DMS53 treated with DMSO at 0.1 percent for 48 hours (cell line): ENCODE results near the gene MYH13.

ENCODE experiments used
- DNase-seq: peaks from one replicate; lab custom pipeline; 2025; ENCODE audit not compliant: unreplicated experiment; lab: John Stamatoyannopoulos, UW

MYH13 gene

DNA sequence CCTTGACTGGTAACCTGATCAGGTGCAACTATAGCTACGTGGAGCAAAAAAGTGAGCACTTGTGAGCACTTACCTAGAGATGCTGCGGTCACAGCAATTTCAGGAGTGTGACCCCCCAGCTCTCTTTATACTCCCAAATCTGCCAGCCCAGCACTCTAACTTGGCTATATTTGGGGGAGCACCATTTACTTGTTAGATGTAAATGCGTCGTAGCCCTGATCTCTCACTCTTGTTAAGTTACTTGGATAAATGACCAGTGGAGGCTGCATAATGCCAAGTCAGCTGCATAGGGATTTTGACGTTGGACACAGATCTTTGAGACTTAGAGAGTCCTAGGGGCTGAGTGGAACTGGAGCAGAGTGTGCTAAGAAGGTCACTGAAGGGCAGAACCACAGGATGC is at the start of gene MYH13:
TSS of gene MYH13 (minus strand) at position 101 of the 400 bp plus-strand sequence. CDS start 8,476 bp downstream, outside the sequence.
- no peak for DNase-seq

DNA sequence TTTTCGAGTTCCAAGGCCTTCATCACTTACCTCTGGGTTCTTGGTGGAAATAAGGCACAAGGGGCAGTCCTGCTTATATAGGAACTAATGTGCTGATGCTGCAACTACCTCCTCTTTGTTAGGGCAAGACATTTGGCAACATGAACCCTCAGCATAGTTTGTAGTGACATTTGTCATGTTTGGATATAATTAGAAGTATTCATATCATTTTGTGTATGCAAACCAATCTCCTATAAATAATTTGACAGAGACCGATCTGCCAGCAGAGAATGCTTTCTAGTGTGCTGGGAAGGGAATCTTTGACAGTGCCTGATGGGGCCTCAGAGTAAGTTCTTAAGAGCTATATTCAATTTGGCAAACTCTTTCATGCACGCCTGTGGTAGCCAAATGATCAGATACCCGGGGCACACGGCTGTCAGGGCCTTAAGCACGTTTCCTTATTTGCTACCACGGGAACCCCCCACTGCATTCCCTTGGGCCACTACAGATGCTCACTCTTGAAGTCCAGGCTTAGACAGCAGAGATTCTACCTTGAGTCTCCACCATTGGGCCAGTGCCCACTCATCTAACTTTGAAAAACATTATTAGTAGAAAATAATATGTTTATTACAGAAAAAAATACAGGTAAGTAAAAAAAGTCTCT is 49.2 kb upstream of the MYH13 start, which contains the start of gene MYH8:
TSS of gene MYH8 (minus strand) at position 51 of the 643 bp plus-strand sequence. CDS start 1,723 bp downstream, outside the sequence.
- DNase-seq: no peak

DNA sequence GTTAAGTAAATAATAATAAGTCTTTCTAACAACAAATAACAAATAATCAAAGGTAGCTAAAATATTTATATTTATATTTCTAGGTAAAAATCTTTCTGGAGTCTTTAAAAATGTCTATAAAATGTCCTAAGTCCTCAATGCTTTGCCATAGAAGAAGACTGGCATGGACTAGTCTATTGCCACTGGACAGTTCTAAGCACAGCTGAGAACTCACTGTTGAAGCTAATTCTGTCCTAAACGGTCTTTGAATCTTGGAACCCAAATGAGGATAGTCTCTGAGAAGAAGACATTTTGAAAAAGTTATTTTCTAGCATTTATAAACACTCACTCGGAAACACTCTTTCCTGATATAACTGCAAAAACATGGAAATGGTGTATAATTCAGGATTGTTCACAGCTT is 48.4 kb upstream of the MYH13 start:
- no peak for DNase-seq

DNA sequence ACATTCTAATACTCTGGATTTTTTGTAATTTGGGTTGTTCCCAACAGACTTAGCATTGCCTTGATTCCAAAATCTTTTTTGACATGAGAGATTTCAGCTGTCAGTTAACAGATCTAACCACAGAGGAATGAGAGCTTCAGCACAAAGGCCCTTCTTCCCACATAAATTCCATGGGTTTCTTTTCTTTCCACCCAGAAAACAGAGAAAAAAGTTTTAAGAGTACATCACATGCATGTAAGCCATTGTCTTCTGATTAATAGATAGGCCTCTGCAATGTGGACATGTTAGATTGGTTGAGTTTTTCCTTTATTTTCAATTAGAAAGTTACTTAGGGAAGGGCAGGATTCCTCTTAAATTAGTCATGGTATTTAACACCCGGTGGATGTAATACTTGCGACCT is 48.0 kb upstream of the MYH13 start:
- DNase-seq: no peak

DNA sequence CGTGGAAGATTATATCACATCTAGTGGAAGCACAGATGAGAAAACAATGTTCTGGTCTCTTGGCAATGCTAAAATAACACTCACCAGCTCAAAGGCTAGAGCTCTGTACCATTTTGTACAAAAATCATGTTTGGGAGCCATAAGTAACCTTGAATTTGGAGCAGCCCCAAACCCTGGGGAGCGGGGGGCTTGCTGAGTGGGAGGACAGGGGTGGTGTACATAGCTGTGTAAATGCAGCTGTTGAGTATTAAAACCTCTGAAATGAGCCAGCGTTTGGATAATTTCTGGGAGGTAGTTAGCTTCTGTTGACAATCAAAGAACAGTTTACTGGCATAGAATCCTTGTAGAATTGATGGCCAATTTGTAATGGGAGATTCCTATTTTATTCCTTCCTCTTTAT is 44.6 kb upstream of the MYH13 start:
- DNase-seq: no peak

DNA sequence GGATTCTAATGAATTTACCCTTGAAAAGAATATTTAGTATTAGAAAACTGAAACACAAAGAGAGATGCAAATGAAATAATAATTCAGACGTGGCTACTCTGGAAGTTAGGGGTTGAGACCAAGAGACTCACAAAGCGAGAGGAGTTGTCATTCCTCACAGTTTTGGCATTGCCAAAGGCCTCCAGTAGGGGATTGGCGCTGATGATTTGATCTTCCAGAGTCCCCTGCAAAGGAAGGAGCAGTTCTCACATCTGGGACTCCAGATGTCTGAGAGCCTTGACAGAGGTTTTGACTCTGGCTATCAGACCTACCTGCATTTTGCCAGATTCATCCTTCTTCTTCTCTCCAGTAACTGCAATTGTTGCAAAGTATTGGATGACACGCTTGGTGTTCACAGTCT is 42.4 kb upstream of the MYH13 start:
- DNase-seq: no peak

DNA sequence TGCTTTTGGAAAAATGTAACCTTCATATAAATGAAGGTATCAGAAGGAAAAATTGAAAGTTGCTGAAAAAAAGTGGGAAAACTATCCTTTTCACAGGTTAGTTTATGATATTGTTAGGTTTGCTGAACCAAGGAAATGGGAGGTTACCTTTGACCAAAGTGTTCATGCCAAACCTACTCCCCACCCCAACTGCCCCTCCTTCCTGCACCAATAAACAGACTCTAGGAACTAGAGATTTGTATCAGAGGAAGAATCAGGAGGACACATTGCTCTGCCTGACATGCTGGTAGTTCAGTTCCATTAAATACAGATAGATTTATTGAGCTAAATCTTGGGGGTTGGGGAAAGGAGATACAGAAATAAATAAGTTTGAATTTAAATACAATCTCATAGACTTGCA is 30.8 kb upstream of the MYH13 start:
- DNase-seq: no peak

DNA sequence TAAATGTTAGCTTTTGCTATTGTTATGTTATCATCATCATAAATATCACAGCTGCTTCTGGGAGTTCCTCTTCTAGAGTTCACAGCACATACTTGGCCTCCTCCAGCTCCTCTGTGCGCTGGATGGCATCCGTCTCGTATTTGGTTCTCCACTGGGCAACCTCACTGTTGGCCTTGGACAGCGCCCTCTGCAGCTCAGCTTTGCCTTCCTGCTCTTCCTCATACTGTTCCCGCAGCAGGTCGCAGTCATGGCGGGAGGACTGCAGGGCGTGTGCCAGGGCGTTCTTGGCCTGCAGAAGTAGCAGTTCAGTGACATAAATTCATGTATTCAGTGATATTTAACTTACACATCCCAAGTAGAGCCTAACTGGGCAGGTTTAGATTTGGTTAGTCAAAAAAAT is 25.5 kb upstream of the MYH13 start:
- DNase-seq: no peak

DNA sequence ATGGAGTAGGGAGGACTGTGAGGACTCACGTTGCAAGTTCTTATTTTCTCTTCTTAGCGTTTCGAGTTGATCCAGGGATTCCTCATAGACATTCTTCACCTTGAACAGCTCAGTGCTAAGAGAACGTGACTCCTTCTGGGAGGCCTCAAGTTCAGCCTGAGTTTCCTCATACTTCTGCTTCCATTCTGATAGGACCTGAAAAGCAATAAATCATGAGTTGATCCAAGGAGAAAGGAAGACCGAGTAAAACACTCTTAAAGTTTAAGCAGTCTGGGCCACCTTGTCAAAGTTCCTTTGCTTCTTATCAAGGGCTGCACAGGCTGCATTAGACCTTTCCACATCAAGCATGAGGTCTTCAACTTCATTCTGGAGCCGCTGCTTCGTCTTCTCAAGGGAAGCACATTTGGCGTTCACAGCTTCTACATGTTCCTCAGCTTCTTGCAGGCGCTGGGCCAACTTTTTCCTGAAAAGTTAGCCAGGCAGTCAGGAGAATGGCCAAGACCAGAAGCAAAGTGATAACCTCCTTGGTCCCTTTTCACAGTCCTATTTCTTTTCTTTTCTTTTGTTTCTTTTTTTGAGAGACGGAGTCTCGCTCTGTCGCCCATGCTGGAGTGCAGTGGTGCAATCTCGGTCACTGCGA is 23.8 kb upstream of the MYH13 start:
- no peak for DNase-seq

DNA sequence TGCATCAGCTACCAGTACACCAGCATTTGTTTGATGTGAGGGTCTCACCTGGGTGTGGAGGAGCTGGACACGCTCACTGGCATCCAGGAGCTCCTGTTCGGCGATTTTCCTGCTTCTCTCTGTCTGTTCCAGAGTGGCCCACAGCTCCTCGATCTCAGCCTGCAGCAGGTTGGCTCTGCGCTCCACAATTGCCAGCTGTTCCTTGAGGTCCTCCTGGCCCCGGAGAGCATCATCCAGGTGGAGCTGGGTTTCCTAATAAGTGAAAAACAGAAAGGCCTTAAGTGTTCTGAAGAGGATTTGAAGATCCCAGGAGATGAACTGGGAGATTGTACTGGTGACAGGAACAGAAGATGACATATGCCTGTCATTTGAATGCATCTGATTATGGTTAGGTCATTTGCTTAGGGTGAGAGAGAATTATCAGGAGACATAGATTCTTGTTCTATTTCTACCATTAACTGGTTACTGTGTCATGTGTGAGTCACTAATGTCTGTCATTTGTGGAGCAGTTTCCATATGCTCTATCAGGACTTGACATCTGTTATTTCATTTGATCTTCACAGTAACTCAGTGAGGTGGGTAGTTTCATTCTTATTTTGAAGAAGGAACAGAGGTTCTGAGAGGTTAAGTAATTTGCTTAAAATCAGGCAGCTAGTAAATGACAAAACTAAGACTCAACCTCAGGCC is 21.5 kb upstream of the MYH13 start:
- DNase-seq: no peak

DNA sequence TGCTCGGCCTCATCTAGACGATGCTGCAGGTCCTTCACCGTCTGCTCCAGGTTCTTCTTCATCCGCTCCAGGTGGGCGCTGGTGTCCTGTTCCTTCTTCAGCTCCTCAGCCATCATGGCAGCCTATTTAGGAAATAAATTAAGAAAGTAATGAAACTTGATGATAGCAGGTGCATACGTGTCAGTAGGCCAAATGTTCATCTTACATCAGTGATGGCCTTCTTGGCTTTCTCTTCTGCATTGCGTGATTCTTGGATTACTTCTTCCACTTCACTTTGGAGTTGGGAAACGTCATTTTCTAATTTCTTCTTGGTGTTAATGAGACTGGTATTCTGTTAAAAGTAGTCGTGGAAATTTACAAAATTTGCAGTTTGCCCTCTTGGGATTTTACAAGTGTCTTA is 20.1 kb upstream of the MYH13 start:
- DNase-seq: no peak

DNA sequence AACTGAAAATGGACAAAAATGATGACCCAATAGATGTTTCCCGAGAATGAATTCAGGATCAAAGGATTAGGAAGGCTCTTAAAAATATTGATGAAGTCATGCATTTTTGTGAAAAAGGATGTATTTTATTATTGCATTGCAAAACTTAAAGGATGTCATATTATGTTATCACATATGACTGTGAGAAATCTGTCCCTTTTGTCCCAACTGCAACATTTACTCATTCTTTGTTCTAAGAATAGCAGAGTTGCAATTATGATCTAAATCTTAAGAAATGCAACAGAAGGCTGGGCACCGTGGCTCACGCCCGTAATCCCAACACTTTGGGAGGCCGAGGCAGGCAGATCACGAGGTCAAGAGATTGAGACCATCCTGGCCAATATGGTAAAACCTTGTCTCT is 13.1 kb upstream of the MYH13 start:
- DNase-seq: no peak

DNA sequence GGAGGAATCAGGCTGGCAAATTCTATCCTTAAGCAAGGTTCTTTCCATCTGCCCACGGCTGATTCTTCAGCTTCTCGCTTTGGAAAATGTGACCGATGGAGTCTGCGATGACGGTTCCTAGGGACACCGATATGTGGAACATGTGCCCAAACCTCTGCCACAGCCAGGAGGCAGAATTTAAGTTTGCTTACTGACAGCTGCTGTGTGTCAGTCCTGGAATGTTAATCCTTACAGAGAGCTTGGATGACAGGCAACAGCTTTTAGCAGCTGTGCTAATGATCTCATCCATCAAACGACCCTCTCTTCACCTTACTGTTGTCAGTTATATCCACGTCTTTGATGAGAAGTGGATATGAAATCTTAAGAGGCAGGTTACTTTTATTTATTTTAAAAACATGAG is 11.4 kb upstream of the MYH13 start:
- DNase-seq: no peak

DNA sequence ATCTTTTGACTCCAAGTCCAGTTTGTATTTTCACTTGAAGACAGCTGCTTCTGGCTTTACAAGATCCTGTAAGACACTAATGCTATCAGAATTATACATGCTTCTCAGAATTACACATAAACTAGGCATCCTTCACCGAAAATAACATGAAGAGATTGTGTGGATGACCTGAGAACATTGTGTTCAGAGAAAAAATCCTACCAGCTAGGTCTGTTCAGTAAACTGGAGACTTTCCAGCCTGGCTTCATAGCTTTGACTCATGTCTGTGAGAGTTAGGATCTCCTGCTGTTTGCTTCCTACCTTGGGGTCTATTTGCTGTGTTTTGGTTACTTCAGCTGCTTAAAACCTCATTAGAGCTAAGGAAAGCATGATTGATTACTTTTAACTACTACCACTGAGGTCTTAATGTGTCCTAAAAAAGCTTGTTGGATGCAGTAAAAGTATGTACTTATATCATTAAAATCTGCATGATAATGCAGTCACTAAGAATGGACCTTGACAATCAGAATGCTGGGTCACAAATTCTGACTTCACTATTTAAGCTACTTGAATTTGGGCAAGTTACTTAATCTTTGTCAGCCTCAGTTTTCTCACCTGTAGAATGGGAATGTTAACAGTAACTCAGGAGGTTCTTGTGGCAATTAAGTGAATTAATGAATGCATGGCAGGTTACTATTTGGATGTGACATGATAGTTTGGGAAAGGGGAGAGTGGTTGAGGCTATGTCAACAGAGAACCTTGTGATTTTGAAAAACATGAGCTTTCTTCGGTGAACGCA is 8.0 kb upstream of the MYH13 start:
- DNase-seq: no peak

DNA sequence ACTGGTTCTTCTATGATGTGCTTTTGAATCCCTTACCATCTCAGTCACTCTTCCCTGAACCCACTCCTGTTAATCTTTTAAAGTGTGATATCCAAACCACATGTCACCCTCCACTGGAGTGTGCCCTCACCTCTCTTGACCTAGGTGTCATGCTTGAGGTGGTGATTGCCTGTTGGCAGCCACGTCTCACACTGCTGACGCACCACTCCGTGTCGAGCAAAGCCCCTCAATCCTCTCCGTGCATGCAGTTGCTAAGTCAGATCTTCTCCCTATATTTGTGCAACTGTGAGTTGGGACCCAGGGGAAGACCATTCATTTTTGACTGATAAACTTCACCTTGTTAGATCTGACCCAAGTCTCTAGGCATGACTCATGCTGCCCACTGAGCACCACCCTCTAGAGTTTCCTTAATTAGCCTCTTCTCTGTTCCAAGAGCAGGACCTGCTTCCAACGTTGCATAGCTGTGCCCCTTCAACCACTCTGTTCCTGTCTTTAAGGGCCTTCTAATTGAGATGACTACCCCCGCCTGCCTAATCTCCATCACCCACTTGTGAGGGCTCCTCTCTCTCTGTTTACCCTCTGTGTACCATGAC is 2.7 kb downstream of the MYH13 start:
- DNase-seq: no peak

DNA sequence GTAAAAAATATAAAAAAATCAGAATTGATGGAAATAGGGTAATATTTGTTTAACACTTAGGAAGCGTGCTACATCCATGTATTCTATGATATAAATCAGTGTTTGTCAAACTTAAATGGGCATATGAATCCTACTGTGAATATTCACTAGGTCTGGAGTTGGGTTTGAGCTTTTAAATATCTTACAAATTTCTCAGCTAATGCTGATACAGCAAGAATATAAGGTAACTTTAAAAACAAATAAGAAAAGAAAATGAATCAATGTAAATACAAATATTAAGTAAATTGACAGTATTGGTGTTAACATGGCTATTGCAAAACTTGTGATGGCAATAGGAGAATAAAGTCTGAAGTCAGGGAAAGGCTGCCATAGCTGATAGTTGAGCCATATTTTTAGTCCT is 3.6 kb downstream of the MYH13 start:
- DNase-seq: no peak

DNA sequence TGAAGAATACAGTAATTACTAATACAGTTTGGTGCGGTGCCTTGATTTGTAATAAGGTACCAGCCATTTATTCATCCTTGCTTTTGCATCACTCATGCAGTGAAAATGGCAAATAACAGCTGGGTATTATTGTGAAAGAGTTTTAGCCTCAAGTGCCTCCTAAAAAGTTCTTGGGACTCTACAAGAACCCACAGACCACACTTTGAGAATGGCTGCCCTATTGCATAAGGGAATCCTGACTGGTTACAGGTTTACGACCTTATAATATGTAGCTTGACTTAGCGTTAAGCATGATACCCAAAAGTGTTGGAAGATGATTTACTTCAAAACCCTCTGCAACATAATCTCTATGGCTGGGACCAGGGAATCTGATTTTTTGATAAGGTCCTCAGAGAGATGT is 4.2 kb downstream of the MYH13 start:
- no peak for DNase-seq

DNA sequence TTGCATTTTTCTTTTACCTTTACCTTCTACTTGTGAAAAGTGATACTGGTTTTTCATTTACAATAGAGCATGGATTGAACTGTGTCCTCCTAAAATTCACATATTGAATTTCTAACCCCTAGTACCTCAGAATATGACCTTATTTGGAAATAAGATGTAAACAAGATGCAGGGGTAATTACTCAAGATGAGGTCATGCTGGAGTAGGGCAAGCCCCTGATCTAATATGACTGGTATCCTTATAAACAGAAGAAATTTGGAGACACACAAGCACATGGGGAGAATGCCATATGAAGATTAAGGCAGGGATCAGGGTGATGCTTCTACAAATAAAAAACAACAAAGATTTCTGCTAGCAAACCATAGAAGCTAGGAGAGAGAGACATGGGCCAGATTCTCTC is 12.2 kb downstream of the MYH13 start:
- no peak for DNase-seq

DNA sequence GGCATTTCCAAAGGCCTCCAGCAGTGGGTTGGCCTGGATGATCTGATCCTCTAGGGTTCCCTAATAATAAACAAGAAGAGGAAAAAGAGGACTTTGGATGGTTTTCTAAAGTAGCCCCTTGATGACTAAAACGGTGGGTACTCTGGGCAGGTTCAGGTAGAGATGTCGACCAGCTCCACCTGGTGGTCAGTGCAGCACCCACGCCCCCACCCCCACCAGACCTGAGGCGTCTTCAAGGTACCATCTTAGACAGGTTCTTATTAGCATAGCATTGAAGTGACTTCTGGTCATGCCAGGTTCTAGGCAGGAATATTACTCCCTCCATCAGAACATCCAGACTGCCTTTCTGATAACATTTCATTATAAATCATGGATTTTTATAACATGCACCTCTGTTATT is 15.0 kb downstream of the MYH13 start:
- DNase-seq: no peak

DNA sequence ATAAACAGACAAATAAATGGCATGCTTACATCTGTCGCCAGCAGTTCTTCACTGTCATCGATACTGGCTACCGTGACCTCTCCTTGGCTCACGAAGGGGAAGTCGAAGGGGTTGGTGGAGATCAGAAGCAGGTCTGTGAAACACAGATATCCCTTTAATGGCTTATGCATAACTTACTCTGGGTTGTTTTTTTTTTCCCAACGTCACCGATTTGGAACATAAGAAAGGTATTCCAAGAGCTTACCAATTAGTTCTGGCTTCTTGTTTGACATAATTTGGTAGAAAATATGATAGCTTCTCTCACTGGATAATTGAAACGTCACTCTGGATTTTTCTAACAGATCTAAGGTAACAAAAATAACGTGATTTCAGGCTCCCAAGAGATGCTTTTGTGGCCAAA is 18.2 kb downstream of the MYH13 start:
- no peak for DNase-seq

DNA sequence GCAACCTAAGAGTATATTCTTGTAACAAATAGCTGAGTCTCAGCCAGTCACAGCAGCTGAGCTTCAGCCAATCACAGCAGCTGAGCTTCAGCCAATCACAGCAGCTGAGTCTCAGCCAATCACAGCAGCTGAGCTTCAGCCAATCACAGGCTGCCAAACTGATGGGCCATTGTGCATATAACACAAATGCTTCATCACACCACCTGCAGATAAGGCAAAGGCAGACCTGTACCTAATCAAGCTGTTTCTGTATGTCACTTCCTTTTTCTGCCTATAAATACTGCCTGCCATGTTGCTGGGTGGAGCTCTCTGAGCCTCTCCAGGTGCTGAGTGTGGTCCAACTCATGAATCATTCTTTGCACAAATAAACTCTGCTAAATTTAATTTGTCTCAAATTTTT is 19.9 kb downstream of the MYH13 start:
- no peak for DNase-seq
